H1 (cell line): ENCODE measurements around the gene KREMEN1.

Source experiments
- EZH2 ChIP-seq: fragments of 200-600 bp; sonication (generic); IDR thresholded peaks from 2 replicates; pipeline ENCODE4 v1.7.1; 2012; ENCODE audit warnings: low read depth, mild to moderate bottlenecking, moderate library complexity, low read length, inconsistent platforms; ENCODE audit not compliant: severe bottlenecking
- MAFK ChIP-seq: IDR thresholded peaks from 2 replicates; pipeline ENCODE4 v1.6.1; 2012; ENCODE audit warnings: low read depth, mild to moderate bottlenecking, improper control_type of control experiment, low read length
- POLR2A ChIP-seq, 2 experiments: IDR thresholded peaks; 1 replicate in 1 of 2; 2 replicates in 1 of 2; pipeline ENCODE4 v1.6.1; 2011; ENCODE audit warnings: low read depth in 2 of 2, low read length in 2 of 2, mild to moderate bottlenecking in 2 of 2; ENCODE audit errors: control extremely low read depth in 1 of 2
- POLR2AphosphoS5 ChIP-seq: IDR thresholded peaks from 2 replicates; pipeline ENCODE4 v1.6.1; 2011; ENCODE audit warnings: low read depth, low read length
- RNF2 ChIP-seq: fragments of 200-900, 300-1000 bp; sonication (generic); IDR thresholded peaks from 2 replicates; pipeline ENCODE4 v1.7.1; 2016; ENCODE audit warnings: borderline replicate concordance, low read depth, mild to moderate bottlenecking, antibody characterized with exemption, low read length; ENCODE audit not compliant: poor library complexity, severe bottlenecking; ENCODE audit errors: missing control alignments
- TCF12 ChIP-seq: IDR thresholded peaks from 2 replicates; pipeline ENCODE4 v1.6.1; 2011; ENCODE audit warnings: low read depth, mild to moderate bottlenecking, low read length
- TEAD4 ChIP-seq: IDR thresholded peaks from 2 replicates; pipeline ENCODE4 v1.6.1; 2012; ENCODE audit warnings: low read depth, low read length, inconsistent platforms, mixed read lengths
- TF ChIP-seq, protein P1 (sequence below), 3 experiments: IDR thresholded peaks; 1 replicate in 2 of 3; 2 replicates in 1 of 3; pipeline versions ENCODE4 v1.5.1 to v1.6.1; 2011; ENCODE audit warnings: low read length in 3 of 3, mild to moderate bottlenecking in 3 of 3, inconsistent platforms in 2 of 3, low read depth in 1 of 3, moderate library complexity in 1 of 3; ENCODE audit not compliant: insufficient read depth in 1 of 3; ENCODE audit errors: control extremely low read depth in 1 of 3

DNA sequence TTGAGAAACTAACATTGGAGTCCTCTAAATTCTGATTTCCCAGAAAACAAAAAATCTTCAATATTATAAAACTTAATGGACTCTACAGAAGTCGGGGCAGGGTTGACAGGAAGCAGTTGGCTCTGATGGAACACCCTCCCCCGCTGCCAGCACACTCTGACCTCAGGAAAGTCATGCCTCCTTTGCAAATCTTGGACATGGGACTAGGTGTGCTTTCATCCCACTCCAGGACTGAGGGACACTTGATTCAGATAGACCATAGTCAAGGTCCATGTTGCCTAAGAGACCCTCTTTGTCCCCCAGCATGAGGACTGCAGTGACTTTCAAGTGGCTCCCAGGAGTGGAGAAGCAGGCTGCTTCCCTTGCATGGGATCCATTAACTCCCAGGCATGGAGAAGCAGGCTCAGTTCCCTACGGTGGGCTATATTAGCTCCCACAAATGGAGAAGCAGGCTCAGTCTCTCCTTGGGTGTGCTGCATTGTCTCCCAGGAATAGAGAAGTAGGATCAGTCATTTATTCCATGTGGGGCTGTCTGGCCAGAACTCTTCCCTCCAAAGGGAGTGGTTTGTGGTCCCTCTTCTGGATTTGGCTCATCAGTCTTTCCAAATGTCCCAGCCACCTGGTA, 49.6 kb upstream of the KREMEN1 start:
- TF ChIP-seq POLR2AphosphoS5 (no peak), RNF2 (no peak), TEAD4 (no peak), TCF12 (no peak), MAFK (no peak), EZH2 (no peak), POLR2A (IDR thresholded peaks at IDR 0.05; ENCODE audit: control extremely low read depth in 1 of 2, low read depth in 2 of 2, low read length in 2 of 2) (no peak)
- TF ChIP-seq, protein P1, sequence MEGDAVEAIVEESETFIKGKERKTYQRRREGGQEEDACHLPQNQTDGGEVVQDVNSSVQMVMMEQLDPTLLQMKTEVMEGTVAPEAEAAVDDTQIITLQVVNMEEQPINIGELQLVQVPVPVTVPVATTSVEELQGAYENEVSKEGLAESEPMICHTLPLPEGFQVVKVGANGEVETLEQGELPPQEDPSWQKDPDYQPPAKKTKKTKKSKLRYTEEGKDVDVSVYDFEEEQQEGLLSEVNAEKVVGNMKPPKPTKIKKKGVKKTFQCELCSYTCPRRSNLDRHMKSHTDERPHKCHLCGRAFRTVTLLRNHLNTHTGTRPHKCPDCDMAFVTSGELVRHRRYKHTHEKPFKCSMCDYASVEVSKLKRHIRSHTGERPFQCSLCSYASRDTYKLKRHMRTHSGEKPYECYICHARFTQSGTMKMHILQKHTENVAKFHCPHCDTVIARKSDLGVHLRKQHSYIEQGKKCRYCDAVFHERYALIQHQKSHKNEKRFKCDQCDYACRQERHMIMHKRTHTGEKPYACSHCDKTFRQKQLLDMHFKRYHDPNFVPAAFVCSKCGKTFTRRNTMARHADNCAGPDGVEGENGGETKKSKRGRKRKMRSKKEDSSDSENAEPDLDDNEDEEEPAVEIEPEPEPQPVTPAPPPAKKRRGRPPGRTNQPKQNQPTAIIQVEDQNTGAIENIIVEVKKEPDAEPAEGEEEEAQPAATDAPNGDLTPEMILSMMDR (IDR thresholded peaks at IDR 0.05; ENCODE audit: control extremely low read depth in 1 of 3, insufficient read depth in 1 of 3, low read depth in 1 of 3, low read length in 3 of 3) = no peak
